Large intestine (tissue), 3 donors: ENCODE measurements around the gene ZNF423. TPM values are rescaled to one million over a fixed set of nuclear protein-coding genes. Genes with fewer than 3 reads are reported as not detected.

Experiments used
- DNase-seq, 2 donors: peaks; one replicate each; pipeline versions ENCODE4 v3.0.0 to v3.0.0-alpha.2; 2013
- H3K27ac ChIP-seq: one replicate; pipeline ENCODE4 v1.5.1; 2013; ENCODE audit warnings: low read length
- H3K27me3 ChIP-seq: 2 replicates; pipeline ENCODE4 v1.6.1; 2013; ENCODE audit warnings: low read length; ENCODE audit not compliant: control insufficient read depth, insufficient read depth
- H3K36me3 ChIP-seq: 2 replicates; pipeline ENCODE4 v1.6.1; 2013; ENCODE audit warnings: low read length; ENCODE audit not compliant: control insufficient read depth, insufficient read depth
- H3K4me1 ChIP-seq: one replicate; pipeline ENCODE4 v1.6.1; 2013; ENCODE audit warnings: low read length; ENCODE audit not compliant: control insufficient read depth, insufficient read depth
- H3K4me3 ChIP-seq: one replicate; pipeline ENCODE4 v1.5.1; 2013; ENCODE audit warnings: low read length
- H3K9me3 ChIP-seq: one replicate; pipeline ENCODE4 v1.6.1; 2013; ENCODE audit warnings: mild to moderate bottlenecking, low read depth, low read length, moderate library complexity; ENCODE audit not compliant: control insufficient read depth
- WGBS: methylation state at CpG from one replicate; pipeline ENCODE4 v1.1.5; 2013; ENCODE audit warnings: low lambda C conversion rate; ENCODE audit not compliant: insufficient coverage; 5-methylcytosine and 5-hydroxymethylcytosine counted together
- polyA plus RNA-seq: library from polyadenylated mRNA; unstranded; fragments of 120-200 nt; gene quantifications from one replicate; pipeline ENCODE4 v1.2.1, GENCODE V29; 2013

ZNF423 gene
- polyA plus RNA-seq, 1 donor, result 6.7 TPM

GRCh38 chr16:49467540-49468372 is 388.2 kb downstream of the ZNF423 start:
- H3K36me3 ChIP-seq, result no peaks in the 10 kb centered on the region
- H3K9me3 ChIP-seq, result no peaks in the 10 kb centered on the region
- peaks cover 3% of the 10 kb centered on the region for H3K4me1 ChIP-seq
- no peak for DNase-seq
- peaks cover 28% of the 10 kb centered on the region for H3K27me3 ChIP-seq
- H3K27ac ChIP-seq, result no peak overlapping the region
- no CpG with 5 or more reads among the region's 12 CpGs for WGBS
- H3K4me3 ChIP-seq, result no peak overlapping the region

GRCh38 chr16:49466881-49467280 is 389.0 kb downstream of the ZNF423 start:
- H3K4me1 ChIP-seq, result peaks cover 3% of the 10 kb centered on the region
- H3K4me3 ChIP-seq, result no peak overlapping the region
- no peak overlapping the region for H3K27ac ChIP-seq
- peaks cover 28% of the 10 kb centered on the region for H3K27me3 ChIP-seq
- no peak for DNase-seq
- H3K9me3 ChIP-seq, result no peaks in the 10 kb centered on the region
- WGBS, result no CpG with 5 or more reads among the region's 1 CpG
- H3K36me3 ChIP-seq, result no peaks in the 10 kb centered on the region

- H3K9me3 ChIP-seq, result no peaks in the 10 kb centered on the region
- no peaks in the 10 kb centered on the region for H3K36me3 ChIP-seq
- H3K4me3 ChIP-seq, result no peak overlapping the region
- no peak for DNase-seq
- peaks cover 28% of the 10 kb centered on the region for H3K27me3 ChIP-seq
- H3K27ac ChIP-seq, result no peak overlapping the region
- no CpG with 5 or more reads among the region's 4 CpGs for WGBS
- peaks cover 3% of the 10 kb centered on the region for H3K4me1 ChIP-seq
These were observed 389.4 kb downstream of the ZNF423 start for GRCh38 chr16:49466529-49466831.

- DNase-seq, result no peak
- 100% methylated on average over 1 of the region's 19 CpGs for WGBS
- H3K36me3 ChIP-seq, result no peaks in the 10 kb centered on the region
- H3K9me3 ChIP-seq, result no peaks in the 10 kb centered on the region
- peaks cover 3% of the 10 kb centered on the region for H3K4me1 ChIP-seq
- H3K4me3 ChIP-seq, result no peak overlapping the region
- no peak overlapping the region for H3K27ac ChIP-seq
- peaks cover 28% of the 10 kb centered on the region for H3K27me3 ChIP-seq
These were observed 390.0 kb downstream of the ZNF423 start for GRCh38 chr16:49465661-49466528.

GRCh38 chr16:49464877-49465504 is 390.9 kb downstream of the ZNF423 start:
- peaks cover 28% of the 10 kb centered on the region for H3K27me3 ChIP-seq
- no peaks in the 10 kb centered on the region for H3K9me3 ChIP-seq
- peaks cover 3% of the 10 kb centered on the region for H3K4me1 ChIP-seq
- no peaks in the 10 kb centered on the region for H3K36me3 ChIP-seq
- no peak overlapping the region for H3K4me3 ChIP-seq
- peak; percentile 25 to 38 for DNase-seq
- WGBS, result 40% methylated on average over 1 of the region's 40 CpGs
- no peak overlapping the region for H3K27ac ChIP-seq

GRCh38 chr16:49464093-49464492 is 391.8 kb downstream of the ZNF423 start:
- Histone ChIP-seq H3K36me3 (no peaks in the 10 kb centered on the region), H3K27me3 (peaks cover 28% of the 10 kb centered on the region), H3K9me3 (no peaks in the 10 kb centered on the region), H3K27ac (no peak overlapping the region), H3K4me1 (peaks cover 3% of the 10 kb centered on the region), H3K4me3 (no peak overlapping the region)
- no peak for DNase-seq
- WGBS, result 80% methylated on average over 1 of the region's 2 CpGs

GRCh38 chr16:49463529-49463928 is 392.4 kb downstream of the ZNF423 start:
- no peak overlapping the region for H3K27ac ChIP-seq
- WGBS, result no CpG with 5 or more reads among the region's 7 CpGs
- peak in 1 of 2 donors; percentile 31 for DNase-seq
- no peaks in the 10 kb centered on the region for H3K36me3 ChIP-seq
- peaks cover 3% of the 10 kb centered on the region for H3K4me1 ChIP-seq
- H3K9me3 ChIP-seq, result no peaks in the 10 kb centered on the region
- H3K27me3 ChIP-seq, result peaks cover 28% of the 10 kb centered on the region
- no peak overlapping the region for H3K4me3 ChIP-seq

- Histone ChIP-seq H3K9me3 (no peaks in the 10 kb centered on the region), H3K4me3 (no peak overlapping the region), H3K36me3 (no peaks in the 10 kb centered on the region), H3K4me1 (peaks cover 3% of the 10 kb centered on the region), H3K27ac (no peak overlapping the region), H3K27me3 (peaks cover 28% of the 10 kb centered on the region)
- peak in 1 of 2 donors; percentile 12 for DNase-seq
- no CpG with 5 or more reads among the region's 6 CpGs for WGBS
These were observed 392.9 kb downstream of the ZNF423 start for GRCh38 chr16:49462989-49463371.

GRCh38 chr16:49462362-49462988 is 393.4 kb downstream of the ZNF423 start:
- WGBS, result 81% methylated on average over 5 of the region's 8 CpGs
- Histone ChIP-seq H3K4me3 (no peak overlapping the region), H3K9me3 (no peaks in the 10 kb centered on the region), H3K27me3 (peaks cover 28% of the 10 kb centered on the region), H3K27ac (no peak overlapping the region), H3K4me1 (peaks cover 3% of the 10 kb centered on the region), H3K36me3 (no peaks in the 10 kb centered on the region)
- DNase-seq, result no peak

- Histone ChIP-seq H3K27me3 (peaks cover 25% of the 10 kb centered on the region), H3K4me1 (peaks cover 3% of the 10 kb centered on the region), H3K4me3 (no peak overlapping the region), H3K27ac (no peak overlapping the region), H3K36me3 (no peaks in the 10 kb centered on the region), H3K9me3 (no peaks in the 10 kb centered on the region)
- no CpG with 5 or more reads among the region's 7 CpGs for WGBS
- no peak for DNase-seq
These were observed 394.4 kb downstream of the ZNF423 start for GRCh38 chr16:49461517-49461951.
